ENCODE results near the gene TAF11L5.
"Not testable (repeated sequence)": the region's sequence is repeated elsewhere in the genome, so short reads cannot be mapped to it uniquely, and the experiment has no call there.

Gene TAF11L5

GRCh38 chr5:17492770-17493169, 32.3 kb upstream of the TAF11L5 start:
- in situ Hi-C loops (cut with MboI; ENCODE audit: low sequenced_read_pairs, unreplicated experiment), result no loop called here
- no peak for TF ChIP-seq CTCF (IDR thresholded peaks at IDR 0.05; ENCODE audit: borderline replicate concordance, control extremely low read depth, extremely low read depth, insufficient read depth, missing control alignments)
- DNase-seq (ENCODE audit: low spot score), result no peak

GRCh38 chr5:17497446-17497845, 27.6 kb upstream of the TAF11L5 start:
- in situ Hi-C loops (cut with MboI; ENCODE audit: low sequenced_read_pairs, unreplicated experiment), result no loop called here
- DNase-seq (ENCODE audit: low spot score), result no peak
- no peak for TF ChIP-seq CTCF (IDR thresholded peaks at IDR 0.05; ENCODE audit: borderline replicate concordance, control extremely low read depth, extremely low read depth, insufficient read depth, missing control alignments)

- in situ Hi-C loops (cut with MboI; ENCODE audit: low sequenced_read_pairs, unreplicated experiment); DNase-seq (ENCODE audit: low spot score): not testable (repeated sequence)
Measured at GRCh38 chr5:17497931-17498330, 27.1 kb upstream of the TAF11L5 start, which contains the start of gene TAF11L2. Gene TAF11L2 (plus strand): TSS chr5:17498231.

GRCh38 chr5:17511775-17512325, 13.2 kb upstream of the TAF11L5 start:
- DNase-seq (ENCODE audit: low spot score), result no peak
- in situ Hi-C loops (cut with MboI; ENCODE audit: low sequenced_read_pairs, unreplicated experiment), result no loop called here
- TF ChIP-seq CTCF (IDR thresholded peaks at IDR 0.05; ENCODE audit: borderline replicate concordance, control extremely low read depth, extremely low read depth, insufficient read depth, missing control alignments), result no peak

GRCh38 chr5:17517526-17517925, 7.5 kb upstream of the TAF11L5 start:
- DNase-seq (ENCODE audit: low spot score); in situ Hi-C loops (cut with MboI; ENCODE audit: low sequenced_read_pairs, unreplicated experiment): not testable (repeated sequence)

- DNase-seq (ENCODE audit: low spot score); in situ Hi-C loops (cut with MboI; ENCODE audit: low sequenced_read_pairs, unreplicated experiment): not testable (repeated sequence)
Measured at GRCh38 chr5:17518067-17518466, 7.0 kb upstream of the TAF11L5 start, which contains the start of gene TAF11L3. Gene TAF11L3 (plus strand): TSS chr5:17518367.

GRCh38 chr5:17519508-17519907, 5.5 kb upstream of the TAF11L5 start:
- in situ Hi-C loops (cut with MboI; ENCODE audit: low sequenced_read_pairs, unreplicated experiment); DNase-seq (ENCODE audit: low spot score): not testable (repeated sequence)

GRCh38 chr5:17521501-17521900, 3.5 kb upstream of the TAF11L5 start, which contains the start of gene TAF11L4:
Gene TAF11L4 (plus strand): TSS chr5:17521801.
- DNase-seq (ENCODE audit: low spot score); in situ Hi-C loops (cut with MboI; ENCODE audit: low sequenced_read_pairs, unreplicated experiment): not testable (repeated sequence)

GRCh38 chr5:17526504-17526903, 1.5 kb downstream of the TAF11L5 start:
- DNase-seq (ENCODE audit: low spot score); in situ Hi-C loops (cut with MboI; ENCODE audit: low sequenced_read_pairs, unreplicated experiment): not testable (repeated sequence)

- in situ Hi-C loops (cut with MboI; ENCODE audit: low sequenced_read_pairs, unreplicated experiment); DNase-seq (ENCODE audit: low spot score): not testable (repeated sequence)
Measured at GRCh38 chr5:17528369-17528768, 3.3 kb downstream of the TAF11L5 start, which contains the start of gene TAF11L6. Gene TAF11L6 (plus strand): TSS chr5:17528669.
